Activated CD8-positive, alpha-beta memory T cell treated with anti-CD3 and anti-CD28 coated beads for 48 hours (primary cell): Measurements from ENCODE around the gene MORN4.

Experiments used
- DNase-seq, 3 experiments: peaks; one replicate each; pipeline ENCODE4 v3.0.0-alpha.2; 2020; ENCODE audit warnings: low read depth in 2 of 3, low spot score in 2 of 3

The MORN4 gene

GRCh38 chr10:97575127-97575668 is 58.1 kb downstream of the MORN4 start:
- no peak for DNase-seq

DNA sequence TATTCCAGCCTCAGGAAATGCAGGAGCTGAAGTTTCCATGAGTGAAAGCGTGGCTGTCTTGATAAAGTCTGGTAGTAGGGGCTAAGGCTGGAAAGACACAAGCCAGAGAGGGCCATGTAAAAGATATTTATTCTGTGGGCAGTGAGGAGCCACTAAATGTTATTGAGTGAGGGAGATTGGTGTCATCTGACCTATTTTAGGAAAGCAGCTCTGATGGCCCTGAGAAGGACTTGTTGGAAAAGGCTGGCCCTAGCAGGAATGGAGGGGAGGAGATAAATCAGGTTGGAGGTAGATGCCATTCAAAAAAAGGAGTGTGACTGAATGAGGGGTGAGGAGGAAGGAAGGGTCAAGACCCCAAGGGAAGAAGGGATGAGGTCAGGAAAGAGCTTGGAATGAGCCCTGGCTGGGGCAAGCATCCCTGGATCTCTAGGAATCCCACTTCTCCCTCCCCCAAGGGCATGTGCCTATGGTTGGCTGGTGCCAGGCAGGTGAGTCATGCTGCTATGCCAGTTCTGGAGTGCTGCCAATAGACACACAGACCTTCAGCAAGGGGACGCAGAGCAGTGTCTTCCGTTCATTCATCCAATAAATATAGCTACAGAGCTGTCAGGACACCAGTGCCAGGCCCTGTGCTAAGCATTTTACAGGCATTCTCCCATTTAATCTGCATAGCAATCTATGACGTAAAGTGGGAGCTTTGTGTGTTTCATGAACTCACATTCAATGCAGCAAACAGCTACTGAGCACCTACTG is 58.8 kb downstream of the MORN4 start:
- DNase-seq = no peak

DNA sequence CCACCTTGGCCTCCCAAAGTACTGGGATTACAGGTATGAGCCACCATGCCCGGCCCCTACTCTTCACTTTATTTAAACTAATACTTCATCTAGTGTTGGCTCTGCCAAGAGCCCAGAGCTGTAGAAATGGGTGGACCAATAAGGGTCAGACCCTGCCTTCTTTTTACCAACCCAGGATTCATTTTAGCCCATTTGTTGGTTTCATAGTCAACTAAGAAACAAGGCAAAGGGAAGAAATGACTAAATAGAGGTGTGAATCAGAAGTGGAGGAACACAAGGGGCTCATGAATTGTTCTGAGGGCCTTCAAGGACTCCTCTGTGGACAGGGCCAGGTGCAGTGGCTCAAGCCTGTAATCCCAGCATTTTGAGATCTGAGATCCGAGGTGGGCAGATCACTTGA is 59.6 kb downstream of the MORN4 start:
- no peak for DNase-seq

DNA sequence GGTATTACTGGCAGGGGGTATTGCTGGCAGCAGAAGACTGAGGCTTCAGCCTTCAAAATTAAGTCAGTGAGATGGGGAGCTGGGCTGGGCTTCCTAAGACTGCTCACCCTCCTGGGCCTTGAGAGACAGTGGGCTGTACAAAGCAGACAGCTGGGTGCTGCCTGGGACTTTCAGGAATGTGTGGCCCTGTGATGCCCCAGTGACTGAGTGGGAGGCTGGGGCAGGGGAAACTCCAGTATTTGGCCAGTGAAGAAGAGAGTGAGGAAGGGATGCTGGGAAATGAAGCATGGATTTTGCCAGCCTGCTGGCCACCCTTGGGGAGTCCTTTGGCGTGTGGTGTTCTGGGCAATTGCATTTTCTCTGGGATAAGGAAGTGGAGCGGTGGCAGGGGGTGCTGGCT is 60.3 kb downstream of the MORN4 start:
- no peak for DNase-seq

DNA sequence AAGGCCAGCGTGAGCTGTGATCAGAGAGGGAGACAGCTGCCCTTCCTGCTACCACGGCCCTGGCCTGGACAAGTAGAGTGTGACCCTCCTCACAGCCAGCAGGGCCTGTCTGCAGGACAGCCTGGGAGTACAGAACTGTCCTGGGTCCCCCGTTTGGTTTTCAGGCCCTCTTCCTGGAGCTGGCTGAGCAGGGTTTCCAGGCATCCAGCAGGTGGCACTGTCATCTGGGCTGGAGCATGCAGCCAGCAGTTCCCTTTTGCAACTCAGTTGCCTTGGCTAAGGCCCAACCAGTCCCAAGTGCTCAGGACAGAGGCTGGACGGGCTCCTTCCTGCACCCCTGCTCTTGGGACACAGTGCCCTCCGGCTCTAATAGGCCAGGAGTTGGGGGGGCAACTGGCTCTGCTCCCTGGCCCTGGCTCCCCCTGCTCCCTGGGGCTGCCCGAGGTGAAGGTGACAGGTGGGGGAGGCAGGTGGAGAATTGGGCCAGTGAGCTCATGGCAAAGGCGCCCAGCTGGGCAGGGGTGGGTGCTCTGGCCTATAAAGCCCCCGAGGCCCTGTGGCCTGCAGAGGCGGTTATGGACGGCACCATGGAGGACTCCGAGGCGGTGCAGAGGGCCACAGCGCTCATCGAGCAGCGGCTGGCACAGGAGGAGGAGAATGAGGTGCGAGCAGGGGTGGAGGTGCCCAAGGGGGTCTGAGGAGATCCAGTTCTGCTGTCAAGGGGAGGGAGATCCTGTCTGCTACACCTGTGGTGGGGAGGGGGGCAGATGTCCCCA is 60.9 kb downstream of the MORN4 start, which contains the start of gene ANKRD2:
TSS of gene ANKRD2 (plus strand) at position 566 of the 776 bp plus-strand sequence. CDS start at position 576, 10 bp downstream.
- peak in 1 of 3 experiments; percentile 40 for DNase-seq

DNA sequence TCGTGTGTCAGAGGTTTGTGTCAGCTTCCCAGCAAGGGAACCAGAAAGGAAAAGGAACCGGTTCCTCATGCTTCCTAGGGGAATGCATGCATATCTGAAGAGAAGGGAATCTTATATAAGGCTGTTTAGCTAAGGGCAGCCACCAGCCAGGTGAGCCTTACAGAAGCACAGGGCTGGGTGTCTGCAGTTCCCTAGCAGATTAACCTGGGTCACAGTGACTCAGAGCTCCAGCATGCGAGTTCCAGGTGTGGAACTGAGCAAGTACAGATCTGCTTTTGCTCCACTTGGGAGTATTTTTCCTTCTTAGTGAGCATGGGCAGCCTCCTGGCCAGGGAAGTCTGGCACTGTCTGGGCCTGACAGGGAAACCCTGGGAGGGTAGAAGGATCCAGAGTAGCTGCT is 61.7 kb downstream of the MORN4 start:
- DNase-seq = no peak

DNA sequence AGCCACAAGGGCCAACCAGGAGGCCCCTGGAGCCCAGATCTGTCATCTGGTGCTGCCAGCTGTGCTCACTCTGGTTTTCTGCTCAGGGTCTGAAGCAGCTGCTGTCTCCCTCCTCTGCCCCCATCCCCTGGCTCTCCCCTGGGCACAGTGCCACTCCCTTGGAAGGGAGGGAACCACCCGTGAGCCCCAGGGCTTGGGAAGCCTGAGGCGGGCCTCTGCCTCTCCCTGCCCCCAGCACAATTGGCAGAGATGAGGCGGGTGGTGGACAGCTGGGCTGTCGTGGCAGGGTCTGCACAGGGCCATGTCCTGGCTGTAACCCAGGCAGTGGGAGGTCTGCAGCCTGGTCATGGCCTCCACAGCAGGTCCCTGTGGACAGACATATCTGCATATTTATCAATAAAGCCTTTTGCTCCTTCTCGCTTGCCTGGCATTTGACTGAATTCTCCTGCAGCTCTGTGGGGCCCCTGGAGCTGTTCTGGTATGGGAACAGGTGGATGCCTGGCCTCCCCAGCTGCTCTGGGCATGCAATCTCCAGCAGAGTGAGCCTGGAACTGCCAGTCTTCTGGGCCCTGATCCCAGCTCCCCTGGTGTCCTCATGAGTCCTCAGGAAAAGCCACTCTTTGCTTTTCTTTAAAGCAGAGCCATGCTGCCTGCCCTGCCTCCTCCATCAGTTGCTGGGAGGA is 62.4 kb downstream of the MORN4 start:
- DNase-seq = no peak

- no peak for DNase-seq
Measured at GRCh38 chr10:97570146-97570788, 63.0 kb downstream of the MORN4 start.

DNA sequence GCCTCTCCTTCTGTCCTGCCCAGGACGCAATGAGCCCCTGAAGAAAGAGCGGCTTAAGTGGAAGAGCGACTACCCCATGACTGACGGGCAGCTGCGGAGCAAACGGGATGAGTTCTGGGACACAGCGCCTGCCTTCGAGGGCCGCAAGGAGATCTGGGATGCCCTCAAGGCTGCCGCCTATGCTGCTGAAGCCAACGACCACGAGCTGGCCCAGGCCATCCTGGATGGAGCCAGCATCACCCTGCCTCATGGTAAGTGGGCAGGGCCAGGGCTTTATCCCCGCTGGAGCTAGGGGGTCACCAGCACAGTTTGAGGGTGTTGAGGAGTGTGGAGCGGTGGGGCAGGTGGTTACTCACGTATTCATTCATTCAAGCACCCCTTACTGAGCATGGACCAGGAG is 65.4 kb downstream of the MORN4 start:
- no peak for DNase-seq

DNA sequence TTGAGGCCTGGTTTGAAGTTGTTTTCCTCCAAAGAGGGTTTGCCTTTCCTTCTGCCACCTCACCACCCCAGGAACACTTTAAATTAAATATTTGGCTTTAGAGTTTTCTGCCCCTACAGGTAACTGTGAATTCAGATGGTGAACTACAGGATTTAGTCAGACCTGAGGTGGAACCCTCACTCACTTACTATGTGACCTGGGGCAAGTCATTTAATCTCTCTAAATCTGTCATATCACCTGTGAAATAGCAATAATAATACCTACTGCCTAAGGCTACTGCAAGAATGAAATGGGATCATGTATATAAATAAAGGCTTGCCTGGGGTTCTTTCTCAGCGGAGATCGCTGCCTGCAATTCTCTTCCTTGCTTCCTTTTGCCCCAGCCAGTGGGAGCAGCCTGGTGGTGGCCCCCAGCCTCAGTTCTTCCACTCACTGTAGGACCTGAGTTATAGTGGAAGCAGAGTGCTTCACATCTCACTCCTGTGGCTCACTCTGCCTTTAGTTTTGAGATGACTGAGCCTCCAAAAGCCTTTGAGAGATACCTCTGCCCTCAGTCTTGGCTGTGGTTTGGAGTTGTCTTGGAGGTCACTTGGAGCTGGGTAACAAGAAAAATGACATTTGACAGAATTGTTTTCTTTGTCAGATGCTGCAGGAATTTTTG is 66.8 kb downstream of the MORN4 start:
- DNase-seq = no peak

GRCh38 chr10:97564776-97565175 is 68.5 kb downstream of the MORN4 start:
- no peak for DNase-seq
